ENCODE data around the gene ADORA2A.

The ADORA2A gene

DNA sequence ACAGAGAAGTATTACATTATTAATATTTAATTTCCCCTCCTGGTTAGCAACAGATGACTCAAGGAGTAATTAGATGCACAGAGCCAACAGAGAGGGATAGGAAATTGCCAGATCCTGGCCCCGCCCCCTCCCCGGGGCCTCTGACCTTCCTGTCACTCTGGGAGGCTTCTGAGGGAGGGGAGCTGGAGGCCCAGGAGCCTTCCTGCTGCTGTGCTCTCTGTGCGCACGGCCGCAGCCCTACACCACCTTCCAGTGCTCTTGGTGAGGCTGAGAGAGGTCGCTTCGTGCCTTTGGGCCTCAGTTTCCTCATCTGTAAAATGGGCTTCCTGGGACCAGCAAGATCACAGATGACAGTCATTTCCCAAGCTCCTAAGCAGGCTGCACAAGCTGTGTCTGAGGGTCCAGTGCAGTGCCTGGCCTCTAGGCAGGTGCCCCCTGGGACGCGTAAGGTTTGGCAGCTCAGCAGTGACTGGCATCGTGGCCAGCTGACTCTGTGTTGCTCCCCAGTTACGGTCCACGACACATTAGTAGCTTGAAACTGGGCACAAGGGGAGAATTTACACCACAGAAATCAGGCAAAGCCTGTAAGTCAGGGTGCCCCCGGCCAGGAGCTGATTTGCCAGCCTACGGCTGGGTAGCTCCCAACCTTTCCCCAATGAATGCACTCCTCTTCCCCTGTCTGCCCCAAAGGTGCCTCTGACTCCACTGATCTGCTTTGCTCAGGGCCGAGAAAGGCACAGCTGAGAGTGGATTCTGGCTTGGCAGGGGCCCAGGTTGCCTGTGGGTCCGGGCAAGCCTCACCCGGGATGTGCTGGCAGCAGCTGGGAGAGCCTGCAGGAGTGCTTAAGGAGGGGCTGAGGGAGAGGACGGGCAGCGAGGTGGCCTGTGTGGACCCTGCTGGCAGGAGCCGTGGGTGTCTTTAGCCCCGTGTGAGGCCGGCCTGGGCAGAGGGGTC, 2.3 kb downstream of the ADORA2A start:
- H3K9me3 ChIP-seq (ENCODE audit: insufficient read depth, low read length), result no peaks in the 10 kb centered on the region
- no peaks in the 10 kb centered on the region for H3K36me3 ChIP-seq (ENCODE audit: low read length)
- H4K20me1 ChIP-seq (ENCODE audit: low read depth, low read length), result no peaks in the 10 kb centered on the region
- TF ChIP-seq, protein P1, sequence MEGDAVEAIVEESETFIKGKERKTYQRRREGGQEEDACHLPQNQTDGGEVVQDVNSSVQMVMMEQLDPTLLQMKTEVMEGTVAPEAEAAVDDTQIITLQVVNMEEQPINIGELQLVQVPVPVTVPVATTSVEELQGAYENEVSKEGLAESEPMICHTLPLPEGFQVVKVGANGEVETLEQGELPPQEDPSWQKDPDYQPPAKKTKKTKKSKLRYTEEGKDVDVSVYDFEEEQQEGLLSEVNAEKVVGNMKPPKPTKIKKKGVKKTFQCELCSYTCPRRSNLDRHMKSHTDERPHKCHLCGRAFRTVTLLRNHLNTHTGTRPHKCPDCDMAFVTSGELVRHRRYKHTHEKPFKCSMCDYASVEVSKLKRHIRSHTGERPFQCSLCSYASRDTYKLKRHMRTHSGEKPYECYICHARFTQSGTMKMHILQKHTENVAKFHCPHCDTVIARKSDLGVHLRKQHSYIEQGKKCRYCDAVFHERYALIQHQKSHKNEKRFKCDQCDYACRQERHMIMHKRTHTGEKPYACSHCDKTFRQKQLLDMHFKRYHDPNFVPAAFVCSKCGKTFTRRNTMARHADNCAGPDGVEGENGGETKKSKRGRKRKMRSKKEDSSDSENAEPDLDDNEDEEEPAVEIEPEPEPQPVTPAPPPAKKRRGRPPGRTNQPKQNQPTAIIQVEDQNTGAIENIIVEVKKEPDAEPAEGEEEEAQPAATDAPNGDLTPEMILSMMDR (IDR thresholded peaks at IDR 0.05; ENCODE audit: insufficient read depth, low read length, poor library complexity, severe bottlenecking), result no peak
- TF ChIP-seq EZH2phosphoT487 (conservative IDR thresholded peaks at IDR 0.05; ENCODE audit: low read length), result no peak
- H3F3A ChIP-seq (ENCODE audit: insufficient read depth), result peaks cover 55% of the 10 kb centered on the region
- peak overlapping the region; percentile 44 for H3K4me3 ChIP-seq (ENCODE audit: insufficient read depth, low read length, poor library complexity, severe bottlenecking)
- H3K27me3 ChIP-seq (ENCODE audit: low read length), result no peaks in the 10 kb centered on the region
- no peak overlapping the region for H2AFZ ChIP-seq (ENCODE audit: low read depth, low read length, severe bottlenecking)
- peak overlapping the region; percentile 99 for H3K27ac ChIP-seq (ENCODE audit: low read depth, low read length)
- H3K4me2 ChIP-seq (ENCODE audit: low read depth, low read length, poor library complexity, severe bottlenecking), result peak overlapping the region; percentile 77
- peak overlapping the region; percentile 87 for H3K9ac ChIP-seq (ENCODE audit: low read length)
- no peaks in the 10 kb centered on the region for H3K9me2 ChIP-seq (replicated peaks; ENCODE audit: insufficient read depth, low read length)
- peaks cover 52% of the 10 kb centered on the region for H3K79me2 ChIP-seq (ENCODE audit: insufficient read depth, low read length)

DNA sequence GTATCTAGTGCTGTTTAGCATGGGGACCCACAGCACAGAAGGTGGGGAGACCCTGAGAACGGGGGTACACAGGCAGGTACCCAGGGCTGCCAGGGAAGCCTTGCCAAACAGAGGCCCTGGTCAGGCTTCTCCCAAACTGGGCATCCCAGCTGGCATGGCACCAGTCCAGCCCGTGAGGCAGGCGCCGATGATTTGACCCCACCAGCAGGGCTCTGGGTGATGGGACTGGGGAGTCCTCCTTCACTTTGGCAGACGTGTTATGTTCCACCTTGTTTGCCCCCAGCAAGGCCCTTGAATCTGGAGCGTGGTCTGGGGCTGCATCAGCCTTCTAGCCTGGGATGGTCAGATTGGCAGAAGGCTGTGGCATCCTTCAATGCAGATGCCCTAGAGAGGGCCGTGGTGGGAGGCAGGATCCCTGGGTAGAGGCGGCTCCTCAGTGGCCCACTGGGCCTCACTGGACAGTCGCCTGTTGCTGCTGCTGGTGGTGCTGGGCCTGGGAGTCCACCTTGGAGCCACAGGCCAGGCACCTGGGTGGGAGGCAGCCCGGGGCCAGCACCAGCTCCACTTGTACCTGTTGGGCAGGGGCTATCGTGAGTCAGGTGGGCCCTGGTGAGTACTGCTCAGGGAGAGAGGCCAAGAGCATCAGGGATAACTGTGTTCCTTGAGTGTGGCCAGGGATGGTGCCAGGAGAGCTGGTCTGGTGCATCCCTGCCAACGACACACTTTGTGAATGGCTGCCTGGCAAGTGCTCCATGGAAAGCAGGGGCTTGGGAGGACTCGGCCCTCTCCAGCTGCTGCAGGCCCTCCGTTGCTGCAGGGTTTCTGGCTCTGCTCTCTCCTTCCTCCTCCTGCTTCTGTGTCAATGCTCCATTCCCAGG, 3.3 kb downstream of the ADORA2A start:
- H3K79me2 ChIP-seq (ENCODE audit: insufficient read depth, low read length), result peaks cover 51% of the 10 kb centered on the region
- peak overlapping the region; percentile 87 for H3K9ac ChIP-seq (ENCODE audit: low read length)
- no peaks in the 10 kb centered on the region for H3K27me3 ChIP-seq (ENCODE audit: low read length)
- H4K20me1 ChIP-seq (ENCODE audit: low read depth, low read length), result no peaks in the 10 kb centered on the region
- no peaks in the 10 kb centered on the region for H3K36me3 ChIP-seq (ENCODE audit: low read length)
- H3K4me3 ChIP-seq (ENCODE audit: insufficient read depth, low read length, poor library complexity, severe bottlenecking), result no peak overlapping the region
- TF ChIP-seq, protein P1 (IDR thresholded peaks at IDR 0.05; ENCODE audit: insufficient read depth, low read length, poor library complexity, severe bottlenecking), result no peak
- no peak for TF ChIP-seq EZH2phosphoT487 (conservative IDR thresholded peaks at IDR 0.05; ENCODE audit: low read length)
- no peak overlapping the region for H2AFZ ChIP-seq (ENCODE audit: low read depth, low read length, severe bottlenecking)
- H3K9me3 ChIP-seq (ENCODE audit: insufficient read depth, low read length), result no peaks in the 10 kb centered on the region
- peaks cover 59% of the 10 kb centered on the region for H3F3A ChIP-seq (ENCODE audit: insufficient read depth)
- peak overlapping the region; percentile 77 for H3K4me2 ChIP-seq (ENCODE audit: low read depth, low read length, poor library complexity, severe bottlenecking)
- H3K27ac ChIP-seq (ENCODE audit: low read depth, low read length), result peak overlapping the region; percentile 99
- no peaks in the 10 kb centered on the region for H3K9me2 ChIP-seq (replicated peaks; ENCODE audit: insufficient read depth, low read length)

DNA sequence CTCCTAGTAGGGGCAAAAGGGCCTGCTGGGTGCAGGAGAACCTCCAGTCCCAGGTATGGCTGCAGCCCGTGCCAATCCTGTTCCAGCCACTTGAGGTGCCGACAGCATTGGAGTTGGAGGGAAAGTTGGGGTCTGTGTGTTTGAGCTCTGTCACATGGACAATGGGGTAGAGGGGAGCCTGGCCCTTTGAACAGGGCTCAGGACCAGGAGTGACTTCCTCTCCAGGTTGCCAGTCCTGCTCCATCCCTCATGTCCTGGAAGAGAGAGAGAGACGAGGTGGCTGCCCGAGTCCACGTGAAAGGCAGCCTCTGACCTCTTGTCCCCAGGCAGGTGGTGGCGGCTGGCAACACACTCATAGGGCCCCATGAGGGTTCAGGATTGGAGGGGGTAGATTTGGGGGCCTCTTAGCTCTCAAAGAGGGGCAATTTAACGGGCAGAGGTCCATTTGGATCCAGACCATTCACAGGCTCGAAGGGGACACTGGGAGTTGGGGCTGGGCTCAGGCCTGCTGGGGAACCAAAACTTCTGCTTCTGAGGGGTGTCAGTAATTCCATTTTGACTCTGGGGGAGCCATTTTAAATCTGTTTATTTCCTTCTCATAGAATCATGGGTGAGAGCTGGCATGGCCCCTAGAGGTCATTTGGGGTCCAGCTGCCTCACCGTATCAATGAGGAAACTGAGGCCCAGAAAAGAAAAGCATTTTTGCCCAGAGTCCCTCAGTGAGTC, 4.1 kb downstream of the ADORA2A start:
- Histone ChIP-seq H3K9ac (ENCODE audit: low read length) (peak overlapping the region; percentile 59), H3F3A (ENCODE audit: insufficient read depth) (peaks cover 51% of the 10 kb centered on the region), H3K4me2 (ENCODE audit: low read depth, low read length, poor library complexity, severe bottlenecking) (peak overlapping the region; percentile 77), H3K9me3 (ENCODE audit: insufficient read depth, low read length) (no peaks in the 10 kb centered on the region), H2AFZ (ENCODE audit: low read depth, low read length, severe bottlenecking) (no peak overlapping the region), H3K36me3 (ENCODE audit: low read length) (no peaks in the 10 kb centered on the region), H4K20me1 (ENCODE audit: low read depth, low read length) (no peaks in the 10 kb centered on the region), H3K27me3 (ENCODE audit: low read length) (no peaks in the 10 kb centered on the region), H3K27ac (ENCODE audit: low read depth, low read length) (peak overlapping the region; percentile 99), H3K4me3 (ENCODE audit: insufficient read depth, low read length, poor library complexity, severe bottlenecking) (peak overlapping the region; percentile 14), H3K9me2 (replicated peaks; ENCODE audit: insufficient read depth, low read length) (no peaks in the 10 kb centered on the region), H3K79me2 (ENCODE audit: insufficient read depth, low read length) (peaks cover 53% of the 10 kb centered on the region)
- no peak for TF ChIP-seq EZH2phosphoT487 (conservative IDR thresholded peaks at IDR 0.05; ENCODE audit: low read length)
- TF ChIP-seq, protein P1 (IDR thresholded peaks at IDR 0.05; ENCODE audit: insufficient read depth, low read length, poor library complexity, severe bottlenecking), result peak; percentile 8
